HL-60 (cell line): ENCODE data around the gene WDFY2.

Source experiments
- DNase-seq, 2 experiments: peaks; one replicate each; pipeline ENCODE4 v3.0.0-alpha.2; 2010 to 2020; ENCODE audit warnings: low read depth in 1 of 2, low spot score in 1 of 2
- H3K27ac ChIP-seq: fragments of 250-450 bp; sonication (Bioruptor Pico); replicated peaks from 2 replicates; pipeline ENCODE4 v1.5.1; 2020; ENCODE audit warnings: mild to moderate bottlenecking, moderate library complexity
- H3K27me3 ChIP-seq: fragments of 250-450 bp; sonication (Bioruptor Pico); 2 replicates; pipeline ENCODE4 v1.5.1; 2021; ENCODE audit warnings: mild to moderate bottlenecking, moderate library complexity; ENCODE audit not compliant: insufficient read depth, poor library complexity, severe bottlenecking
- H3K4me3 ChIP-seq: replicated peaks from 2 replicates; pipeline ENCODE4 v1.5.1; 2011; ENCODE audit warnings: mild to moderate bottlenecking, control low read depth, low read length; ENCODE audit not compliant: insufficient read depth
- GABPA ChIP-seq: IDR thresholded peaks from 2 replicates; pipeline ENCODE4 v1.6.1; 2012; ENCODE audit warnings: low read depth
- POLR2AphosphoS5 ChIP-seq: IDR thresholded peaks from 2 replicates; pipeline ENCODE4 v1.6.1; 2012; ENCODE audit warnings: low read depth
- REST ChIP-seq: IDR thresholded peaks from 2 replicates; pipeline ENCODE4 v1.6.1; 2012; ENCODE audit warnings: low read depth; ENCODE audit not compliant: insufficient replicate concordance
- SPI1 ChIP-seq: IDR thresholded peaks from 2 replicates; pipeline ENCODE4 v1.6.1; 2012; ENCODE audit warnings: low read depth, mild to moderate bottlenecking, borderline replicate concordance
- TF ChIP-seq, protein P1 (sequence below): IDR thresholded peaks from one replicate; pipeline ENCODE4 v1.5.1; 2011; ENCODE audit warnings: low read length, control low read depth, inconsistent platforms; ENCODE audit not compliant: insufficient read depth

Gene WDFY2

DNA sequence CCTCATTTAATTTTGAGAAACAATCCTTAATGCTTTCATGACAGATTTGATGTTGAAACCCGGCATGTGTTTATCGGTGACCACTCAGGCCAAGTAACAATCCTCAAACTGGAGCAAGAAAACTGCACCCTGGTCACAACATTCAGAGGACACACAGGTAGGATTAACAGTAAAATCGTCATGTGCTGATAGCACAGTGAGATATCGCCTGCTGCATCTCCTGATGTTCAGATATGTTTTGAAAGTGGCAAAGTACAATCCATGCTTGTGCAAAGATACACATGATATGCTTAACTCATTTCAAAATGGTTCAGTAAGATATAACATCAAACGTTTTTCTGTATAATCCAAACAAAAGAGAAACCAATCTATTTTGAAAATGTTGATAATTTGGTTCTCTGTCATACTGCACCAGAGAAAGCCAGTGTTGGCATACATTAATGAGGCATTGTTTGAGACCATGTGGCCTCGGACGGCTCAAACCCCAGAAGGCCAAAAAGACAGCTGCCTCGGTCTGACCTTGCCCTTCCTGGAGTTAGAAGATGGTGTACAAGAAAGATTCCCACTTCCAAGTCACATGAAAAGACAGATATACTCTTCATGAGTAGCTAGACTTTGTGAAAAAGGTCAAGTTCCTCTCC is 143.5 kb downstream of the WDFY2 start:
- Histone ChIP-seq H3K4me3 (no peak overlapping the region), H3K27ac (no peak overlapping the region), H3K27me3 (no peaks in the 10 kb centered on the region)
- no peak for DNase-seq
- TF ChIP-seq REST = no peak
- TF ChIP-seq, protein P1, sequence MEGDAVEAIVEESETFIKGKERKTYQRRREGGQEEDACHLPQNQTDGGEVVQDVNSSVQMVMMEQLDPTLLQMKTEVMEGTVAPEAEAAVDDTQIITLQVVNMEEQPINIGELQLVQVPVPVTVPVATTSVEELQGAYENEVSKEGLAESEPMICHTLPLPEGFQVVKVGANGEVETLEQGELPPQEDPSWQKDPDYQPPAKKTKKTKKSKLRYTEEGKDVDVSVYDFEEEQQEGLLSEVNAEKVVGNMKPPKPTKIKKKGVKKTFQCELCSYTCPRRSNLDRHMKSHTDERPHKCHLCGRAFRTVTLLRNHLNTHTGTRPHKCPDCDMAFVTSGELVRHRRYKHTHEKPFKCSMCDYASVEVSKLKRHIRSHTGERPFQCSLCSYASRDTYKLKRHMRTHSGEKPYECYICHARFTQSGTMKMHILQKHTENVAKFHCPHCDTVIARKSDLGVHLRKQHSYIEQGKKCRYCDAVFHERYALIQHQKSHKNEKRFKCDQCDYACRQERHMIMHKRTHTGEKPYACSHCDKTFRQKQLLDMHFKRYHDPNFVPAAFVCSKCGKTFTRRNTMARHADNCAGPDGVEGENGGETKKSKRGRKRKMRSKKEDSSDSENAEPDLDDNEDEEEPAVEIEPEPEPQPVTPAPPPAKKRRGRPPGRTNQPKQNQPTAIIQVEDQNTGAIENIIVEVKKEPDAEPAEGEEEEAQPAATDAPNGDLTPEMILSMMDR = no peak
- no peak for TF ChIP-seq SPI1
- no peak for TF ChIP-seq POLR2AphosphoS5
- TF ChIP-seq GABPA = no peak

GRCh38 chr13:51728275-51728673 is 144.0 kb downstream of the WDFY2 start:
- no peak for TF ChIP-seq REST
- TF ChIP-seq POLR2AphosphoS5 = no peak
- no peak for TF ChIP-seq SPI1
- TF ChIP-seq GABPA = no peak
- TF ChIP-seq, protein P1 = no peak
- no peaks in the 10 kb centered on the region for H3K27me3 ChIP-seq
- no peak overlapping the region for H3K4me3 ChIP-seq
- no peak overlapping the region for H3K27ac ChIP-seq
- DNase-seq = no peak

DNA sequence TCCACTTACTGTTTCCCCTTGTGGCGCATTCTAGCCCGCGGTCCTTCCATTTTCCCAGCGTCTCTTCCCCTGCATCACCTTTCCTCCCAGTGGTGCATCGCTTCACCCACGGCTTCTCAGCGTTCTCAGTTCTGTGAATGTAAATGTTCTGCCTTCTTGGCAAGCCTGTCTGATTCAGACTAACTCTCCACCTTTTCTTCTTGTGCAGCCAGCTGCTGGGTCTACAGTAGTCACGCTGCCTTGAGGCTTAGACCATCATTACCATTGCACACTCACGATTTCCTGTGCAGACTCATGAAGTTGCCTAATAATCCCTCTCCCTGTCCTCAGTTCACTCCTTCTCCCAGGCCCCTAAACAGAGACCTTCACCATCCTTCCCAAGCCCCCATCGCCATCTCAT is 144.7 kb downstream of the WDFY2 start:
- no peak overlapping the region for H3K27ac ChIP-seq
- H3K4me3 ChIP-seq = no peak overlapping the region
- no peaks in the 10 kb centered on the region for H3K27me3 ChIP-seq
- peak; percentile 30 to 72 for DNase-seq
- TF ChIP-seq SPI1 (no peak), GABPA (no peak), REST (no peak), POLR2AphosphoS5 (peak; percentile 33; the same call in 1 of the 2 replicates)
- TF ChIP-seq, protein P1 = no peak
